GM12878 (cell line): ENCODE data around the gene EPS8L1. TPM values are rescaled to one million over a fixed set of nuclear protein-coding genes. Genes with fewer than 3 reads are reported as not detected.

Source experiments
- ATAC-seq: fragments of 200-7000 bp; cut with Tn5 transposase; 3 replicates; pipeline ENCODE4 v1.9.1; 2020; ENCODE audit warnings: mild to moderate bottlenecking, moderate library complexity
- BruUV-seq: library from RNA; stranded (reverse); fragments of 400-500 nt; replicated peaks from 2 replicates; lab custom pipeline; 2021; lab: Mats Ljungman, UMichigan
- CTCF ChIA-PET: fragments of 300-600 bp; sonication (Branson Sonifier 250); formaldehyde crosslinking; extraction: SDS; loops from one replicate; lab custom pipeline; 2021; ENCODE audit warnings: inconsistent platforms; lab: Yijun Ruan, JAX
- POLR2A ChIA-PET: fragments of 350-600 bp; formaldehyde crosslinking; extraction: SDS; loops from one replicate; lab custom pipeline; 2021; ENCODE audit warnings: inconsistent platforms; lab: Charles Lee
- RAD21 ChIA-PET: fragments of 300-600 bp; sonication (Branson Sonifier 250); formaldehyde crosslinking; loops from one replicate; lab custom pipeline; 2023; ENCODE audit warnings: antibody characterized with exemption; ENCODE audit not compliant: unreplicated experiment; lab: Charles Lee
- SMC1A ChIA-PET: fragments of 300-600 bp; sonication (Branson Sonifier 250); formaldehyde crosslinking; loops from one replicate; lab custom pipeline; 2023; ENCODE audit not compliant: unreplicated experiment, uncharacterized antibody; lab: Charles Lee
- DNase-seq: peaks from one replicate; pipeline ENCODE4 v3.0.0-alpha.2; 2011; ENCODE audit warnings: low read depth, low spot score
- FAIRE-seq: peaks from 3 replicates; lab custom pipeline; 2011; peaks lifted over from hg19 to GRCh38; lab: Jason Lieb, UNC
- H2AFZ ChIP-seq: 2 replicates; pipeline ENCODE4 v1.6.0; 2011; ENCODE audit warnings: low read depth, low read length, control low read depth; ENCODE audit not compliant: control insufficient read depth
- H3K27ac ChIP-seq: 2 replicates; pipeline ENCODE4 v1.5.1; 2011; ENCODE audit warnings: control low read depth; ENCODE audit not compliant: control insufficient read depth, insufficient read depth
- H3K27me3 ChIP-seq, 2 experiments: replicated peaks in 1 of 2; 2 replicates each; pipeline versions ENCODE4 v1.6.0 to v1.6.1; 2011; ENCODE audit warnings: low read length in 1 of 2; ENCODE audit not compliant: control insufficient read depth in 2 of 2, insufficient read depth in 2 of 2
- H3K36me3 ChIP-seq, 2 experiments: 2 replicates each; pipeline ENCODE4 v1.5.1; 2011; ENCODE audit warnings: low read length in 1 of 2; ENCODE audit not compliant: control insufficient read depth in 2 of 2, insufficient read depth in 2 of 2
- H3K4me1 ChIP-seq: 2 replicates; pipeline ENCODE4 v1.6.1; 2011; ENCODE audit warnings: mild to moderate bottlenecking, low read length, moderate library complexity, mixed read lengths; ENCODE audit not compliant: control insufficient read depth, insufficient read depth
- H3K4me2 ChIP-seq: 2 replicates; pipeline ENCODE4 v1.6.0; 2011; ENCODE audit warnings: control low read depth; ENCODE audit not compliant: control insufficient read depth, insufficient read depth
- H3K4me3 ChIP-seq: fragments of 200-600 bp; sonication (generic); 2 replicates; pipeline ENCODE4 v1.5.1; 2016
- H3K79me2 ChIP-seq: 2 replicates; pipeline ENCODE4 v1.6.0; 2011; ENCODE audit warnings: low read length; ENCODE audit not compliant: control insufficient read depth, insufficient read depth
- H3K9ac ChIP-seq: 2 replicates; pipeline ENCODE4 v1.8.0; 2011; ENCODE audit warnings: low read length, control low read depth, mixed read lengths; ENCODE audit not compliant: control insufficient read depth, insufficient read depth
- H3K9me3 ChIP-seq: replicated peaks from 3 replicates; pipeline ENCODE4 v1.5.1; 2011; ENCODE audit warnings: mild to moderate bottlenecking, low read length; ENCODE audit not compliant: control insufficient read depth, insufficient read depth
- H4K20me1 ChIP-seq: 2 replicates; pipeline ENCODE4 v1.6.0; 2011; ENCODE audit not compliant: control insufficient read depth, insufficient read depth
- FOXK2 ChIP-seq: fragments of 450-650 bp; IDR thresholded peaks from 2 replicates; pipeline ENCODE4 v1.6.1; 2017; ENCODE audit warnings: mild to moderate bottlenecking, moderate library complexity
- NR2F1 ChIP-seq: fragments of 450-650 bp; conservative IDR thresholded peaks from 2 replicates; pipeline ENCODE4 v1.6.1; 2017; ENCODE audit warnings: mild to moderate bottlenecking
- PAX5 ChIP-seq: IDR thresholded peaks from 2 replicates; pipeline ENCODE4 v1.6.1; 2011; ENCODE audit warnings: low read depth, low read length, borderline replicate concordance
- POLR2AphosphoS5 ChIP-seq: IDR thresholded peaks from 2 replicates; pipeline ENCODE4 v1.6.1; 2011; ENCODE audit warnings: mild to moderate bottlenecking, low read length, inconsistent platforms
- SRF ChIP-seq, 2 experiments: IDR thresholded peaks; 2 replicates each; pipeline ENCODE4 v1.6.1; 2011; ENCODE audit warnings: low read depth in 2 of 2, low read length in 2 of 2, mild to moderate bottlenecking in 1 of 2, moderate library complexity in 1 of 2
- TBL1XR1 ChIP-seq: IDR thresholded peaks from 2 replicates; pipeline ENCODE4 v1.6.1; 2012; ENCODE audit warnings: low read depth, low read length, improper control_type of control experiment
- ZSCAN29 ChIP-seq: fragments of 450-650 bp; IDR thresholded peaks from 2 replicates; pipeline ENCODE4 v1.6.1; 2017; ENCODE audit warnings: mild to moderate bottlenecking, moderate library complexity
- WGBS: methylation state at CpG from one replicate; pipeline ENCODE4 v1.1.6; 2016; ENCODE audit warnings: low lambda C conversion rate; ENCODE audit not compliant: insufficient replicate concordance, insufficient coverage; ENCODE audit errors: missing lambda C conversion rate; 5-methylcytosine and 5-hydroxymethylcytosine counted together
- in situ Hi-C: fragments of 300-500 bp; cut with MboI; formaldehyde crosslinking; loops from 9 replicates; pipeline ENCODE4 v1.14.3; 2018; ENCODE audit warnings: mixed read lengths
- intact Hi-C: fragments of 100-400 bp; cut with micrococcal nuclease; formaldehyde crosslinking; loops from one replicate; pipeline ENCODE4 v1.14.2; 2022; ENCODE audit not compliant: unreplicated experiment
- polyA plus RNA-seq, 11 experiments: library from polyadenylated mRNA; depleted of rRNA in 4 of 11; unstranded in 6 of 11; stranded (reverse) in 5 of 11; fragments of >200 nt; fragmentation: Nextera tagmentation in 4 of 11; fragmentation: Illumina TruSeq in 1 of 11; extraction: Ambion mirVana in 4 of 11; extraction: Trizol in 1 of 11; gene quantifications; 1 replicate in 1 of 11; 2 replicates in 10 of 11; pipeline versions ENCODE4 v1.2.1 to v1.2.3, GENCODE V29; 2011 to 2016; ENCODE audit warnings: inconsistent platforms in 2 of 11, missing spikeins in 2 of 11, low read depth in 1 of 11
- total RNA-seq, 4 experiments: library from RNA; depleted of rRNA in 3 of 4; stranded (reverse); fragments of >200 nt in 3 of 4; fragmentation: Illumina TruSeq in 1 of 4; extraction: Trizol in 1 of 4; gene quantifications; 2 replicates each; pipeline versions ENCODE4 v1.2.1 to v1.2.3, GENCODE V29; 2013 to 2021
- TF ChIP-seq, protein P1 (sequence below): fragments of 450-650 bp; IDR thresholded peaks from 2 replicates; pipeline ENCODE4 v1.6.1; 2016; ENCODE audit warnings: mild to moderate bottlenecking
- TF ChIP-seq, protein P2 (sequence below): IDR thresholded peaks from 2 replicates; pipeline ENCODE4 v1.6.1; 2011; ENCODE audit warnings: mild to moderate bottlenecking, low read depth, low read length, moderate library complexity; ENCODE audit not compliant: insufficient replicate concordance
- TF ChIP-seq, protein P3 (sequence below): IDR thresholded peaks from 2 replicates; pipeline ENCODE4 v1.6.1; 2012; ENCODE audit warnings: low read length, inconsistent platforms
- TF ChIP-seq, protein P4 (sequence below): fragments of 450-650 bp; formaldehyde crosslinking; IDR thresholded peaks from 2 replicates; pipeline ENCODE4 v1.5.0; 2022; ENCODE audit warnings: mild to moderate bottlenecking, missing genetic modification characterization
- TF ChIP-seq, protein P5 (sequence below): IDR thresholded peaks from 2 replicates; pipeline ENCODE4 v1.6.1; 2012; ENCODE audit warnings: mild to moderate bottlenecking, low read depth, low read length

The EPS8L1 gene
- total and polyA plus RNA-seq, 10 of the 15 experiments (the other 5 are each of a cell fraction or from before 2014, with no cell fraction given): 0.68 to 2.2 (median 0.96) TPM; not detected in 2

DNA sequence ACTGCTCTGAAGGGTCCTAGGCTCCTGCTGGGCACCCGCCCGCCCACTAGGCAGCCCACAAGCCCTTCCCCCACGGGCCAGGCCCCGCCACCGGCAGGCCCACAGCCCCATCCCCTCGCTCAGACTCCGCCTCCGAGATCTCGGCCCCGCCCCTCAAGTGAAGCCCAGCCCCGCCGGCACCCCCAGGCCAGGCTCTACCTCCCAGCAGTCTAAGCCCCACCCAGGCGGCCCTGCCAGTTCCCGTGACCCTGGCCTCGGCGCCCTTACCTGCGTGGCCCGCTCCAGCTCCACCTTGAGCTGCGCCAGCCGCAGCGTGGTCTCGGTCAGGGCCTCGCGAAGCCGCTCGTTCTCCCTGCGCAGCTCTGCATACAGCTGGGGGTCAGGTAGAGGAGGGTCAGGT, 16.3 kb downstream of the EPS8L1 start:
- Histone ChIP-seq H3K27me3 (peaks cover 0 to 7% of the 10 kb centered on the region in 2 experiments; a peak in 2 of 4 replicates), H3K79me2 (no peaks in the 10 kb centered on the region), H2AFZ (no peak overlapping the region), H3K9me3 (no peaks in the 10 kb centered on the region), H3K4me3 (no peak overlapping the region), H3K36me3 (peaks cover 0 to 2% of the 10 kb centered on the region in 2 experiments; a peak in 2 of 4 replicates), H3K27ac (no peak overlapping the region), H3K4me1 (0 out of 2 replicates have a peak, but pooled peaks cover 2% of the 10 kb centered on the region), H3K9ac (no peak overlapping the region), H3K4me2 (no peak overlapping the region), H4K20me1 (no peaks in the 10 kb centered on the region)
- ChIA-PET SMC1A (no interaction called here), POLR2A (no interaction called here), RAD21 (no interaction called here), CTCF (no interaction called here)
- TF ChIP-seq SRF (IDR thresholded peaks at IDR 0.05; ENCODE audit: low read depth in 2 of 2, low read length in 2 of 2) (no peak), TBL1XR1 (no peak), ZSCAN29 (no peak), FOXK2 (no peak), NR2F1 (no peak), POLR2AphosphoS5 (no peak), PAX5 (no peak)
- TF ChIP-seq, protein P1, sequence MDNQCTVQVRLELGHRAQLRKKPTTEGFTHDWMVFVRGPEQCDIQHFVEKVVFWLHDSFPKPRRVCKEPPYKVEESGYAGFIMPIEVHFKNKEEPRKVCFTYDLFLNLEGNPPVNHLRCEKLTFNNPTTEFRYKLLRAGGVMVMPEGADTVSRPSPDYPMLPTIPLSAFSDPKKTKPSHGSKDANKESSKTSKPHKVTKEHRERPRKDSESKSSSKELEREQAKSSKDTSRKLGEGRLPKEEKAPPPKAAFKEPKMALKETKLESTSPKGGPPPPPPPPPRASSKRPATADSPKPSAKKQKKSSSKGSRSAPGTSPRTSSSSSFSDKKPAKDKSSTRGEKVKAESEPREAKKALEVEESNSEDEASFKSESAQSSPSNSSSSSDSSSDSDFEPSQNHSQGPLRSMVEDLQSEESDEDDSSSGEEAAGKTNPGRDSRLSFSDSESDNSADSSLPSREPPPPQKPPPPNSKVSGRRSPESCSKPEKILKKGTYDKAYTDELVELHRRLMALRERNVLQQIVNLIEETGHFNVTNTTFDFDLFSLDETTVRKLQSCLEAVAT: no peak
- TF ChIP-seq, protein P2, sequence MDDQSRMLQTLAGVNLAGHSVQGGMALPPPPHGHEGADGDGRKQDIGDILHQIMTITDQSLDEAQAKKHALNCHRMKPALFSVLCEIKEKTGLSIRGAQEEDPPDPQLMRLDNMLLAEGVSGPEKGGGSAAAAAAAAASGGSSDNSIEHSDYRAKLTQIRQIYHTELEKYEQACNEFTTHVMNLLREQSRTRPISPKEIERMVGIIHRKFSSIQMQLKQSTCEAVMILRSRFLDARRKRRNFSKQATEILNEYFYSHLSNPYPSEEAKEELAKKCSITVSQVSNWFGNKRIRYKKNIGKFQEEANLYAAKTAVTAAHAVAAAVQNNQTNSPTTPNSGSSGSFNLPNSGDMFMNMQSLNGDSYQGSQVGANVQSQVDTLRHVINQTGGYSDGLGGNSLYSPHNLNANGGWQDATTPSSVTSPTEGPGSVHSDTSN: no peak
- TF ChIP-seq, protein P3, sequence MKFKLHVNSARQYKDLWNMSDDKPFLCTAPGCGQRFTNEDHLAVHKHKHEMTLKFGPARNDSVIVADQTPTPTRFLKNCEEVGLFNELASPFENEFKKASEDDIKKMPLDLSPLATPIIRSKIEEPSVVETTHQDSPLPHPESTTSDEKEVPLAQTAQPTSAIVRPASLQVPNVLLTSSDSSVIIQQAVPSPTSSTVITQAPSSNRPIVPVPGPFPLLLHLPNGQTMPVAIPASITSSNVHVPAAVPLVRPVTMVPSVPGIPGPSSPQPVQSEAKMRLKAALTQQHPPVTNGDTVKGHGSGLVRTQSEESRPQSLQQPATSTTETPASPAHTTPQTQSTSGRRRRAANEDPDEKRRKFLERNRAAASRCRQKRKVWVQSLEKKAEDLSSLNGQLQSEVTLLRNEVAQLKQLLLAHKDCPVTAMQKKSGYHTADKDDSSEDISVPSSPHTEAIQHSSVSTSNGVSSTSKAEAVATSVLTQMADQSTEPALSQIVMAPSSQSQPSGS: no peak
- TF ChIP-seq, protein P4, sequence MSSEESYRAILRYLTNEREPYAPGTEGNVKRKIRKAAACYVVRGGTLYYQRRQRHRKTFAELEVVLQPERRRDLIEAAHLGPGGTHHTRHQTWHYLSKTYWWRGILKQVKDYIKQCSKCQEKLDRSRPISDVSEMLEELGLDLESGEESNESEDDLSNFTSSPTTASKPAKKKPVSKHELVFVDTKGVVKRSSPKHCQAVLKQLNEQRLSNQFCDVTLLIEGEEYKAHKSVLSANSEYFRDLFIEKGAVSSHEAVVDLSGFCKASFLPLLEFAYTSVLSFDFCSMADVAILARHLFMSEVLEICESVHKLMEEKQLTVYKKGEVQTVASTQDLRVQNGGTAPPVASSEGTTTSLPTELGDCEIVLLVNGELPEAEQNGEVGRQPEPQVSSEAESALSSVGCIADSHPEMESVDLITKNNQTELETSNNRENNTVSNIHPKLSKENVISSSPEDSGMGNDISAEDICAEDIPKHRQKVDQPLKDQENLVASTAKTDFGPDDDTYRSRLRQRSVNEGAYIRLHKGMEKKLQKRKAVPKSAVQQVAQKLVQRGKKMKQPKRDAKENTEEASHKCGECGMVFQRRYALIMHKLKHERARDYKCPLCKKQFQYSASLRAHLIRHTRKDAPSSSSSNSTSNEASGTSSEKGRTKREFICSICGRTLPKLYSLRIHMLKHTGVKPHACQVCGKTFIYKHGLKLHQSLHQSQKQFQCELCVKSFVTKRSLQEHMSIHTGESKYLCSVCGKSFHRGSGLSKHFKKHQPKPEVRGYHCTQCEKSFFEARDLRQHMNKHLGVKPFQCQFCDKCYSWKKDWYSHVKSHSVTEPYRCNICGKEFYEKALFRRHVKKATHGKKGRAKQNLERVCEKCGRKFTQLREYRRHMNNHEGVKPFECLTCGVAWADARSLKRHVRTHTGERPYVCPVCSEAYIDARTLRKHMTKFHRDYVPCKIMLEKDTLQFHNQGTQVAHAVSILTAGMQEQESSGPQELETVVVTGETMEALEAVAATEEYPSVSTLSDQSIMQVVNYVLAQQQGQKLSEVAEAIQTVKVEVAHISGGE (CRISPR knock-in tag): no peak
- TF ChIP-seq, protein P5, sequence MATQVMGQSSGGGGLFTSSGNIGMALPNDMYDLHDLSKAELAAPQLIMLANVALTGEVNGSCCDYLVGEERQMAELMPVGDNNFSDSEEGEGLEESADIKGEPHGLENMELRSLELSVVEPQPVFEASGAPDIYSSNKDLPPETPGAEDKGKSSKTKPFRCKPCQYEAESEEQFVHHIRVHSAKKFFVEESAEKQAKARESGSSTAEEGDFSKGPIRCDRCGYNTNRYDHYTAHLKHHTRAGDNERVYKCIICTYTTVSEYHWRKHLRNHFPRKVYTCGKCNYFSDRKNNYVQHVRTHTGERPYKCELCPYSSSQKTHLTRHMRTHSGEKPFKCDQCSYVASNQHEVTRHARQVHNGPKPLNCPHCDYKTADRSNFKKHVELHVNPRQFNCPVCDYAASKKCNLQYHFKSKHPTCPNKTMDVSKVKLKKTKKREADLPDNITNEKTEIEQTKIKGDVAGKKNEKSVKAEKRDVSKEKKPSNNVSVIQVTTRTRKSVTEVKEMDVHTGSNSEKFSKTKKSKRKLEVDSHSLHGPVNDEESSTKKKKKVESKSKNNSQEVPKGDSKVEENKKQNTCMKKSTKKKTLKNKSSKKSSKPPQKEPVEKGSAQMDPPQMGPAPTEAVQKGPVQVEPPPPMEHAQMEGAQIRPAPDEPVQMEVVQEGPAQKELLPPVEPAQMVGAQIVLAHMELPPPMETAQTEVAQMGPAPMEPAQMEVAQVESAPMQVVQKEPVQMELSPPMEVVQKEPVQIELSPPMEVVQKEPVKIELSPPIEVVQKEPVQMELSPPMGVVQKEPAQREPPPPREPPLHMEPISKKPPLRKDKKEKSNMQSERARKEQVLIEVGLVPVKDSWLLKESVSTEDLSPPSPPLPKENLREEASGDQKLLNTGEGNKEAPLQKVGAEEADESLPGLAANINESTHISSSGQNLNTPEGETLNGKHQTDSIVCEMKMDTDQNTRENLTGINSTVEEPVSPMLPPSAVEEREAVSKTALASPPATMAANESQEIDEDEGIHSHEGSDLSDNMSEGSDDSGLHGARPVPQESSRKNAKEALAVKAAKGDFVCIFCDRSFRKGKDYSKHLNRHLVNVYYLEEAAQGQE: no peak
- in situ Hi-C loops (no loop called here), intact Hi-C loops (no loop called here)
- no peak for DNase-seq
- FAIRE-seq: no peak
- 95% methylated on average over 12 of the region's 27 CpGs for WGBS
- no TSS peak for BruUV-seq
- no peak for ATAC-seq
